Upper lobe of right lung (tissue), 1 donor: ENCODE measurements around the gene TLR1. TPM values are rescaled to one million over a fixed set of nuclear protein-coding genes. Genes with fewer than 3 reads are reported as not detected.

ENCODE experiments used
- ATAC-seq: fragments of 200-7000 bp; cut with Tn5 transposase; one replicate; pipeline ENCODE4 v1.9.1; 2020; ENCODE audit warnings: mild to moderate bottlenecking, moderate library complexity
- DNase-seq: peaks from one replicate; pipeline ENCODE4 v3.0.0-alpha.2; 2020
- H3K27ac ChIP-seq: fragments of 200-600 bp; one replicate; pipeline ENCODE4 v1.8.0; 2022
- H3K27me3 ChIP-seq: fragments of 200-600 bp; one replicate; pipeline ENCODE4 v1.8.0; 2022; ENCODE audit warnings: mild to moderate bottlenecking
- H3K36me3 ChIP-seq: fragments of 200-600 bp; one replicate; pipeline ENCODE4 v1.8.0; 2022
- H3K4me1 ChIP-seq: fragments of 200-600 bp; one replicate; pipeline ENCODE4 v1.8.0; 2022
- H3K4me3 ChIP-seq: fragments of 200-600 bp; one replicate; pipeline ENCODE4 v1.8.0; 2022; ENCODE audit warnings: mild to moderate bottlenecking
- H3K9me3 ChIP-seq: fragments of 200-600 bp; one replicate; pipeline ENCODE4 v1.8.0; 2022
- intact Hi-C: fragments of 100-400 bp; cut with DNase I; formaldehyde crosslinking; loops from one replicate; pipeline ENCODE4 v1.11.0; 2022
- total RNA-seq: library from RNA; stranded (reverse); fragmentation: NEBNext Ultra II Directional; extraction: Animal tissue kit (Norgen Biotek cat#: 25700); gene quantifications from one replicate; pipeline ENCODE4 v1.2.1, GENCODE V29; 2021
- TF ChIP-seq, protein P1 (sequence below): fragments of 200-600 bp; IDR thresholded peaks from one replicate; pipeline ENCODE4 v1.8.0; 2022; ENCODE audit warnings: antibody characterized with exemption
- donor health status: DM: no; HTN: yes; CAD: no; lungs with severe emphysema.

TLR1 gene
- total RNA-seq, 1 donor from 2014 or later = 26.4 TPM

DNA sequence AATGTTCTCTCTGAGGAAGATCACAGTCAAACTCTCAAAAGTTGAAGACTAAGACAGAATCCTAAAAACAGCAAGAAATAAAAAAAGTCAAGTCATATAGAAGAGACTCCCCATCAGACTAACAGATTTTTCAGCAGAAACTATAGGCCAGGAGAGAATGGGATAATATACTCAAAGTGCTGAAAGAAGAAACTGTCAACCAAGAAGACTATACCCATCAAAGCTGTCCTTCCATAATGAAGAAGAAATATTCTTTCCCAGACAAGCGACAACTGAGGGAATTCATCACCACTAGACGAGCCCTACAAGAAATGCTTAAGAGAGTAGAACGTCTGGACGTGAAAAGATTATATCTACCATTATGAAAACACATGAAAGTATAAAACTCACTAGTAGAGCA, 30.0 kb upstream of the TLR1 start:
- Histone ChIP-seq H3K36me3 (no peaks in the 10 kb centered on the region), H3K9me3 (no peaks in the 10 kb centered on the region), H3K27ac (no peak overlapping the region), H3K27me3 (no peaks in the 10 kb centered on the region), H3K4me3 (no peak overlapping the region), H3K4me1 (no peaks in the 10 kb centered on the region)
- TF ChIP-seq, protein P1, sequence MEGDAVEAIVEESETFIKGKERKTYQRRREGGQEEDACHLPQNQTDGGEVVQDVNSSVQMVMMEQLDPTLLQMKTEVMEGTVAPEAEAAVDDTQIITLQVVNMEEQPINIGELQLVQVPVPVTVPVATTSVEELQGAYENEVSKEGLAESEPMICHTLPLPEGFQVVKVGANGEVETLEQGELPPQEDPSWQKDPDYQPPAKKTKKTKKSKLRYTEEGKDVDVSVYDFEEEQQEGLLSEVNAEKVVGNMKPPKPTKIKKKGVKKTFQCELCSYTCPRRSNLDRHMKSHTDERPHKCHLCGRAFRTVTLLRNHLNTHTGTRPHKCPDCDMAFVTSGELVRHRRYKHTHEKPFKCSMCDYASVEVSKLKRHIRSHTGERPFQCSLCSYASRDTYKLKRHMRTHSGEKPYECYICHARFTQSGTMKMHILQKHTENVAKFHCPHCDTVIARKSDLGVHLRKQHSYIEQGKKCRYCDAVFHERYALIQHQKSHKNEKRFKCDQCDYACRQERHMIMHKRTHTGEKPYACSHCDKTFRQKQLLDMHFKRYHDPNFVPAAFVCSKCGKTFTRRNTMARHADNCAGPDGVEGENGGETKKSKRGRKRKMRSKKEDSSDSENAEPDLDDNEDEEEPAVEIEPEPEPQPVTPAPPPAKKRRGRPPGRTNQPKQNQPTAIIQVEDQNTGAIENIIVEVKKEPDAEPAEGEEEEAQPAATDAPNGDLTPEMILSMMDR = no peak
- no peak for ATAC-seq
- intact Hi-C loops = no loop called here
- no peak for DNase-seq

DNA sequence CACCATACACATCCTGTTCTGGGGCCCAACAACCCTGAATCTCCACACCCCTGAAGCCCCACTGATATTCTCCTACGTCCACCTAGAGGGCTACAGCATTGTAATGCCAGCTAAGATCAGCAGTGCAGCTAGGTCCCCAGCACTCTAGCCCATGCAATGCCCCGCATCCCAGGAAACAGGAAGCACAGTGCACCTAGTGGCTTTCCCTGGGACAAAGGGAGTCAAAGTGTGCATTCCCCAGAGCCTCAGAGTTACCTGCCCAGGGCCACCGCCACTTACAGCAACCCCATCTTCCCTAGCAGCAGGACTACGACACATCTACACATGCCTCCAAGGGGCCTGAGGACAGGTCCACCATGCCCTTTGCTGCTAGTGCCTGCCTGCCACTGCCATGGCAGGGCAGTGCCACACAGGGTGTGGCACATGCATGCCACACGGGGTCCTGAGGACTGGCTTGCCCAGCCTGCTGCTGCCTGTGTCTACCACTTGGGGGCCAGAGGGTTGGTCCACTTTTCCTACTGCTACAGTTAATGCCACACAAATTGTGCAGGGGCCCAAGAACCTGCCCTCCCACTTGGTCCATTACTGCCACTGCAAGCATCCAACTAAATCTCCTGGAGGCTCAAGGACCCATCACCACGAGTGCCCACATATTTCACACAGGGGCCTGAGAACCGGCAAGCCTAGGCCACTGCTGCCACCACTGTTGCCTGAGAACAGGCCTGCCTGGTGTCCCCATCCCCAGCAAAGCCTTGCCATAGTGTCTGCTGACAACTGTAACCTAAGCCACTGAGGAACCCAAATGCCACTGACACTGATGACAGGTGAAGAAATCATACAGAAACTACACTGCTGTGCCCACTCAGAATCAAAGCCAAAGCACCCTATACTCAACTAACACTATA, 28.3 kb upstream of the TLR1 start:
- no peak overlapping the region for H3K4me3 ChIP-seq
- intact Hi-C loops = no loop called here
- H3K27ac ChIP-seq = no peak overlapping the region
- H3K36me3 ChIP-seq = no peaks in the 10 kb centered on the region
- no peaks in the 10 kb centered on the region for H3K4me1 ChIP-seq
- ATAC-seq (peak; percentile 55), DNase-seq (no peak)
- no peaks in the 10 kb centered on the region for H3K9me3 ChIP-seq
- no peaks in the 10 kb centered on the region for H3K27me3 ChIP-seq
- TF ChIP-seq, protein P1 = no peak

DNA sequence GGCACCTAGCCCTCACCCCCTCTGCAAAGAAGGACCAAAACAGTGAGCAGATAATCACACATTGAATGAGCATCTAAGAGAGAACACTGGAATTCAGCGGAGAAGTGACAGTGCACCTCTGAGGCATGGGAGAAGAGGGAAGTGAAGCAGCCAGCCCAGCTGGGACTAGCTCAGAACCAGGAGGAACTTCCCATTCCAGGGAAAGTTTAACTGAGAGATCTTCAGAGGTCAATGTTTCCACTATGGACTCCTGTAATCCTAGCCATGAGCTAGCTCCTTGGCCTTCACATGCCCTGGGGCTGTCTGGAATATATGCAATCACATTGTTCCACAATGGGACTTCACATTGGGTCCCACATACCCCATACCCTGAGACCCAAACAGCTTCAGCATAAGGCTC, 27.6 kb upstream of the TLR1 start:
- H3K9me3 ChIP-seq = no peaks in the 10 kb centered on the region
- peak; percentile 50 for ATAC-seq
- TF ChIP-seq, protein P1 = no peak
- H3K36me3 ChIP-seq = no peaks in the 10 kb centered on the region
- no peaks in the 10 kb centered on the region for H3K27me3 ChIP-seq
- no peaks in the 10 kb centered on the region for H3K4me1 ChIP-seq
- no peak overlapping the region for H3K4me3 ChIP-seq
- DNase-seq = no peak
- intact Hi-C loops = no loop called here
- no peak overlapping the region for H3K27ac ChIP-seq

DNA sequence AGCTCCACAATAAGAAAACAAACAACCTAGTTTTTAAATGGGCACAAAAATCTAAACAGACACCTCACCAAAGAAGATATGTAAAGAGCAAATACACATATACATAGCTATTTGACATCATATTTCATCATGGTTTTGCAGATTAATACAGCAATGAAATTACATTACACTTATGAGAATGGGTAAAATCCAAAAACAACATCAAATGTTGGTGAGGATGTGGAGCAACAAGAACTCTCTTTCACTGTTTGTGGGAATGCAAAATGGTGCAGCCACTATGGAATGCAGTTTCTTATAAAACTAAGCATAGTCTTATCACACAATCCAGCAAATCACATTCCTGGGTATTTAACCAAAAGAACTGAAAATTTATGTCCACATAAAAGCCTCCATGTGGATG, 27.1 kb upstream of the TLR1 start:
- ATAC-seq (no peak), DNase-seq (no peak)
- H3K36me3 ChIP-seq = no peaks in the 10 kb centered on the region
- intact Hi-C loops = no loop called here
- H3K27me3 ChIP-seq = no peaks in the 10 kb centered on the region
- H3K27ac ChIP-seq = no peak overlapping the region
- H3K4me3 ChIP-seq = no peak overlapping the region
- H3K4me1 ChIP-seq = no peaks in the 10 kb centered on the region
- no peaks in the 10 kb centered on the region for H3K9me3 ChIP-seq
- TF ChIP-seq, protein P1 = no peak

- no peak for DNase-seq
- no peaks in the 10 kb centered on the region for H3K36me3 ChIP-seq
- no peak overlapping the region for H3K27ac ChIP-seq
- no peak overlapping the region for H3K4me3 ChIP-seq
- intact Hi-C loops = no loop called here
- ATAC-seq = no peak
- no peaks in the 10 kb centered on the region for H3K4me1 ChIP-seq
- no peaks in the 10 kb centered on the region for H3K27me3 ChIP-seq
- TF ChIP-seq, protein P1 = no peak
- H3K9me3 ChIP-seq = no peaks in the 10 kb centered on the region
Measured at GRCh38 chr4:38829237-38829636, 24.6 kb upstream of the TLR1 start.
